WERI-Rb-1 (cell line): ENCODE data around the gene CYB5R2.

Experiments
- DNase-seq: peaks from one replicate; pipeline ENCODE4 v3.0.0-alpha.2; 2020
- H3K27ac ChIP-seq: fragments of 250-450 bp; sonication (Bioruptor Pico); 2 replicates; pipeline ENCODE4 v1.5.1; 2020; ENCODE audit warnings: mild to moderate bottlenecking, moderate library complexity
- H3K27me3 ChIP-seq: fragments of 250-450 bp; sonication (Bioruptor Pico); 2 replicates; pipeline ENCODE4 v1.5.1; 2021; ENCODE audit warnings: mild to moderate bottlenecking, low read depth, moderate library complexity; ENCODE audit not compliant: insufficient read depth, severe bottlenecking
- H3K36me3 ChIP-seq: fragments of 250-450 bp; sonication (Bioruptor Pico); 2 replicates; pipeline ENCODE4 v1.5.1; 2020; ENCODE audit warnings: mild to moderate bottlenecking, moderate library complexity
- H3K4me3 ChIP-seq: 2 replicates; pipeline ENCODE4 v1.5.1; 2011; ENCODE audit warnings: low read depth, mild to moderate bottlenecking, control low read depth, low read length
- H3K9me3 ChIP-seq: fragments of 250-450 bp; sonication (Bioruptor Pico); 2 replicates; pipeline ENCODE4 v1.5.1; 2021; ENCODE audit warnings: mild to moderate bottlenecking, moderate library complexity; ENCODE audit not compliant: severe bottlenecking
- TF ChIP-seq, protein P1 (sequence below): IDR thresholded peaks from 2 replicates; pipeline ENCODE4 v1.5.1; 2011; ENCODE audit warnings: low read depth, mild to moderate bottlenecking, control low read depth, inconsistent platforms, low read length

The CYB5R2 gene

DNA sequence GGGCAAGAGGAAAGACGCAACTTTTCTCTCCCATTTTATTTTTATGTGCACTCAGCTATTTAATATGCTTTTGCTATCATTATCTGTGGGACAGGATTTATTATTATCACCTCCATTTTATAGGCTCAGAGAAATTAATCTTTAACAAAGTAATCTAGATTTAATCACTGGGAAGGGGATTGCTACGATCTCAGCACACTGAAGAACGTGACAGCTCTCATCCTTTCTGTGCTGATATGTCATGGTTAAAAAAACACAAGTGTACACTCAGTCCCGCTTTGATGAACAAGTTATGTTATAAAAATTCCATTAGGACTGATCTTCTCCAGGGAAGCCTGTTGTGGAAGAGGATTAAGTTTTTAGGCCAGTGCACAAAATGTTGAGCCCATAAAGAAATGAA, 37.6 kb downstream of the CYB5R2 start:
- Histone ChIP-seq H3K27ac (no peak overlapping the region), H3K27me3 (no peaks in the 10 kb centered on the region), H3K4me3 (no peak overlapping the region), H3K36me3 (no peaks in the 10 kb centered on the region), H3K9me3 (no peaks in the 10 kb centered on the region)
- DNase-seq, result no peak
- TF ChIP-seq, protein P1, sequence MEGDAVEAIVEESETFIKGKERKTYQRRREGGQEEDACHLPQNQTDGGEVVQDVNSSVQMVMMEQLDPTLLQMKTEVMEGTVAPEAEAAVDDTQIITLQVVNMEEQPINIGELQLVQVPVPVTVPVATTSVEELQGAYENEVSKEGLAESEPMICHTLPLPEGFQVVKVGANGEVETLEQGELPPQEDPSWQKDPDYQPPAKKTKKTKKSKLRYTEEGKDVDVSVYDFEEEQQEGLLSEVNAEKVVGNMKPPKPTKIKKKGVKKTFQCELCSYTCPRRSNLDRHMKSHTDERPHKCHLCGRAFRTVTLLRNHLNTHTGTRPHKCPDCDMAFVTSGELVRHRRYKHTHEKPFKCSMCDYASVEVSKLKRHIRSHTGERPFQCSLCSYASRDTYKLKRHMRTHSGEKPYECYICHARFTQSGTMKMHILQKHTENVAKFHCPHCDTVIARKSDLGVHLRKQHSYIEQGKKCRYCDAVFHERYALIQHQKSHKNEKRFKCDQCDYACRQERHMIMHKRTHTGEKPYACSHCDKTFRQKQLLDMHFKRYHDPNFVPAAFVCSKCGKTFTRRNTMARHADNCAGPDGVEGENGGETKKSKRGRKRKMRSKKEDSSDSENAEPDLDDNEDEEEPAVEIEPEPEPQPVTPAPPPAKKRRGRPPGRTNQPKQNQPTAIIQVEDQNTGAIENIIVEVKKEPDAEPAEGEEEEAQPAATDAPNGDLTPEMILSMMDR, result no peak

DNA sequence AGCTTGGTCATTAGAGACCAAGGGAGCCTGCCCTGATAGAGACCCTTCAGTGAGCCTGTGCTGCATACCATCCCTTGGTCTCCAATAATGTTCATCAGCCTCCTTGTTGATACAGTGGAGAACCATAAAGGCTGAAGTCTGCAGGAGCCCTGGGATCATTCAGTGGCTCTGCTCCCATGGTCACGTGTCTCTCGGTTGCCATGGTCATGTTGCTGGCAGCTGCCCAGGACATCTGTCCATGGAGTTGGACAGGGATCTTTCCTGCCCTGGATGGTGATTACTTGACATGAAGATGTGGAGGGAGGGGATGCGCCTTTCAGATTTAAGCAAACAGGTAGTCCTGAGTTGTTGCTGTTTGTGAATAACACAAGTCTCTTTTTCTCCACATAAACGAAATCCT, 38.2 kb downstream of the CYB5R2 start:
- no peak overlapping the region for H3K4me3 ChIP-seq
- no peaks in the 10 kb centered on the region for H3K36me3 ChIP-seq
- TF ChIP-seq, protein P1, result no peak
- no peaks in the 10 kb centered on the region for H3K27me3 ChIP-seq
- no peak overlapping the region for H3K27ac ChIP-seq
- H3K9me3 ChIP-seq, result no peaks in the 10 kb centered on the region
- DNase-seq, result no peak

DNA sequence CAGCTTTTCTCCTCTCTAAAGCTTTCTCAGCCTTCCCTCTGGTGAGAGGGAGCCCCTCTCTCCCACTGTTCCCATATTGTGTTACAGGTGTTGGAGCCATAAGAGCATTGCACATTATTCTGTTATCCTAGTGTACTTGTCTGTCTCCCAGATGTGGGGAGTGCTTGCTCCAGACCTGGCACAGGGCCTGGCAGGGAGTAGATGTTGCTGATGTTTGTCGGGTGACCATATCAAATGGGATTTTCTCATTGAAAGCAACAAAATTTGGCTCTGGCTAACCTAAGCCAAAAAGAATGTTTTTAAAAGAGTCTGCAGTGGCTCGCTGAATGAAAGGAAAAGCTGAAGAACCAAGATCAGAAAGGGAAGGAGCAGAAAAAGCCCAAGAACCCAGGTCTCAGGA, 41.1 kb downstream of the CYB5R2 start:
- DNase-seq, result no peak
- no peaks in the 10 kb centered on the region for H3K36me3 ChIP-seq
- H3K27ac ChIP-seq, result no peak overlapping the region
- H3K27me3 ChIP-seq, result no peaks in the 10 kb centered on the region
- TF ChIP-seq, protein P1, result no peak
- no peak overlapping the region for H3K4me3 ChIP-seq
- no peaks in the 10 kb centered on the region for H3K9me3 ChIP-seq

DNA sequence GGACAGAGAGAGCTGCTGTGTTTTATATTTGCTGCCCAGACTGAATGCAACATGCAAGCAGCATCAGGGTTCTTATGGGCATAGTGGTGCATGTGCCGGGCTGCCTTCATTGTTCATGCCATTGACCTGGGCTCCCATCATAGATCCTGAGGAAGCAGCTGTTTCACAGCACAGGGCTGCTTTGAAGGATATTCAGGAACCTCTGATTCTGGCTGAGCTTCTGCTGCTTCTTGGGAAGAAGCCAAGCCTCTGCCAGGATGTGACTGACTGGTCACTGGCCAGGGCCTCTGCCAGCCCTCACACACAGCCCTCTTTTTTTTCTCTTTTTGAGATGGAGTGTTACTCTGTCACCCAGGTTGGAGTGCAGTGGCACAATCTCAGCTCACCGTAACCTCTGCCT, 43.3 kb downstream of the CYB5R2 start:
- Histone ChIP-seq H3K27ac (no peak overlapping the region), H3K36me3 (no peaks in the 10 kb centered on the region), H3K4me3 (no peak overlapping the region), H3K27me3 (no peaks in the 10 kb centered on the region), H3K9me3 (no peaks in the 10 kb centered on the region)
- TF ChIP-seq, protein P1, result no peak
- DNase-seq, result no peak

DNA sequence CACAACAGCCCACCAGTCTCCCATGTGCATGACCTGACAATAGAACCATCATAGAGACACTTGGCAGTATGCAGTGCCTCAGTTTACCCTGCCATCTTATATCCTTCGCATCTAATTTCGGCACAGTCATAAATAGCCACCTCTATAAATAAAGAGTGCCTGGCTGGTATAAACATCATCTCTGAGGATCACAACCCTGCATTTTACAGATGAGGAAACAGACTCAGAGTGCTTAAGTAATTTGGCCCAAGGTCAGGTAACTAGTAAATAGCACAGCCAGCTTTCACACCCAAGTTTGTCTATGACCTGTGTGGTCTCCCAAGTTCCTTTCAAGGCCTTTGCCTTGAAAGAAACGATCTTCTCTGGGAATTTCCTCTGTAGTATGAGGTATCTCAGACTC, 44.6 kb downstream of the CYB5R2 start:
- no peak overlapping the region for H3K4me3 ChIP-seq
- H3K36me3 ChIP-seq, result no peaks in the 10 kb centered on the region
- no peak for DNase-seq
- no peaks in the 10 kb centered on the region for H3K9me3 ChIP-seq
- no peak overlapping the region for H3K27ac ChIP-seq
- no peaks in the 10 kb centered on the region for H3K27me3 ChIP-seq
- TF ChIP-seq, protein P1, result no peak

DNA sequence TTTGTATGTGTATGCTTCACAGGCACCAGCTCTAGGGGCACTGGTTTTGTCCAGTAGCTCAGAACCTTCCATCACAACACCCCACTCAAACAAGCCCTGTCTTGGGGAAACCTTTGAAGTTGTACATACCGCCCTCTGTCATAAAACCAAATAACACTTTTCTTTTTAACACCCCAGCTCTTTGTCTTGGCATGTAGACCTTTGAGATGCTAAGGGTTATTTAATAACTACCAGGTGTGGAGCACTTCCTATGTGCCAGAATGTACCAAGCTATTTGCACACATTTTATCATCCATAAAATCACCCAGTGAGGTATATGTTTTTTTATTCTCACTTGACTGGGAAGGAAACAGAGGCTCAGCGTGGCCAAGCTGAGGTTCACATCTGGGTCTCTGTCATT, 50.6 kb downstream of the CYB5R2 start:
- DNase-seq, result no peak
- Histone ChIP-seq H3K4me3 (no peak overlapping the region), H3K36me3 (no peaks in the 10 kb centered on the region), H3K27ac (no peak overlapping the region), H3K27me3 (no peaks in the 10 kb centered on the region), H3K9me3 (no peaks in the 10 kb centered on the region)
- TF ChIP-seq, protein P1, result no peak
